GM12891 (cell line): ENCODE measurements around the gene DRC3.
"Not testable (repeated sequence)": the region's sequence is repeated elsewhere in the genome, so short reads cannot be mapped to it uniquely, and the experiment has no call there.

Source experiments
- DNase-seq: peaks from one replicate; pipeline ENCODE4 v3.0.0; 2011; ENCODE audit warnings: low spot score; ENCODE audit not compliant: insufficient read length
- FAIRE-seq: peaks from 2 replicates; lab custom pipeline; 2011; peaks lifted over from hg19 to GRCh38; lab: Jason Lieb, UNC
- PAX5 ChIP-seq: IDR thresholded peaks from 2 replicates; pipeline ENCODE4 v1.6.1; 2011; ENCODE audit warnings: low read length, moderate library complexity, mild to moderate bottlenecking; ENCODE audit not compliant: insufficient read depth, severe bottlenecking
- POLR2A ChIP-seq: IDR thresholded peaks from 2 replicates; pipeline ENCODE4 v1.6.1; 2011; ENCODE audit warnings: low read depth, low read length, control low read depth
- POLR2AphosphoS5 ChIP-seq: IDR thresholded peaks from 2 replicates; pipeline ENCODE4 v1.6.1; 2011; ENCODE audit warnings: low read depth, low read length, control low read depth
- POU2F2 ChIP-seq: IDR thresholded peaks from 2 replicates; pipeline ENCODE4 v1.6.1; 2011; ENCODE audit warnings: low read depth, mild to moderate bottlenecking, control low read depth, low read length, moderate library complexity
- SPI1 ChIP-seq: IDR thresholded peaks from 2 replicates; pipeline ENCODE4 v1.6.1; 2011; ENCODE audit warnings: low read depth, low read length, control low read depth
- TAF1 ChIP-seq: IDR thresholded peaks from 2 replicates; pipeline ENCODE4 v1.6.1; 2011; ENCODE audit warnings: low read depth, low read length, control low read depth

The DRC3 gene

GRCh38 chr17:17950806-17951205 is 21.9 kb upstream of the DRC3 start:
- TF ChIP-seq POLR2AphosphoS5: no peak
- no peak for TF ChIP-seq TAF1
- TF ChIP-seq POLR2A: no peak
- TF ChIP-seq PAX5: no peak
- TF ChIP-seq POU2F2: no peak
- no peak for TF ChIP-seq SPI1
- DNase-seq (no peak), FAIRE-seq (no peak)

GRCh38 chr17:17951524-17951923 is 21.1 kb upstream of the DRC3 start:
- DNase-seq (no peak), FAIRE-seq (no peak)
- TF ChIP-seq POU2F2 (no peak), TAF1 (no peak), POLR2AphosphoS5 (no peak), PAX5 (no peak), SPI1 (no peak), POLR2A (no peak)

- FAIRE-seq (no peak), DNase-seq (no peak)
- no peak for TF ChIP-seq TAF1
- no peak for TF ChIP-seq SPI1
- TF ChIP-seq PAX5: no peak
- TF ChIP-seq POLR2A: no peak
- no peak for TF ChIP-seq POLR2AphosphoS5
- no peak for TF ChIP-seq POU2F2
These were observed 20.0 kb upstream of the DRC3 start for GRCh38 chr17:17952691-17953090.

- TF ChIP-seq SPI1: no peak
- TF ChIP-seq TAF1: no peak
- TF ChIP-seq POU2F2: no peak
- TF ChIP-seq POLR2A: no peak
- no peak for TF ChIP-seq PAX5
- TF ChIP-seq POLR2AphosphoS5: no peak
- FAIRE-seq (no peak), DNase-seq (no peak)
These were observed 18.6 kb upstream of the DRC3 start for GRCh38 chr17:17954079-17954478.

GRCh38 chr17:17955790-17956341 is 16.8 kb upstream of the DRC3 start:
- not testable (repeated sequence) for DNase-seq, FAIRE-seq

GRCh38 chr17:17957584-17957916 is 15.1 kb upstream of the DRC3 start:
- DNase-seq (no peak), FAIRE-seq (peak; percentile 5)
- TF ChIP-seq PAX5 (no peak), POLR2A (no peak), SPI1 (no peak), TAF1 (no peak)

GRCh38 chr17:17958982-17959381 is 13.7 kb upstream of the DRC3 start:
- FAIRE-seq: peak; percentile 68
- TF ChIP-seq PAX5 (no peak), SPI1 (no peak), TAF1 (no peak), POLR2AphosphoS5 (no peak)
- no peak for DNase-seq

- DNase-seq (no peak), FAIRE-seq (no peak)
- TF ChIP-seq POLR2A (no peak), SPI1 (0 out of 2 replicates have a peak, but pooled peaks have one; percentile 17)
These were observed 12.9 kb upstream of the DRC3 start for GRCh38 chr17:17959520-17960361.

- TF ChIP-seq POLR2A: no peak
- TF ChIP-seq PAX5: no peak
- no peak for TF ChIP-seq TAF1
- TF ChIP-seq POLR2AphosphoS5: no peak
- no peak for TF ChIP-seq POU2F2
- no peak for TF ChIP-seq SPI1
- FAIRE-seq (no peak), DNase-seq (no peak)
These were observed 12.1 kb upstream of the DRC3 start for GRCh38 chr17:17960500-17961030.

- DNase-seq: no peak
- TF ChIP-seq SPI1 (no peak), POLR2A (no peak), TAF1 (no peak), PAX5 (no peak), POU2F2 (no peak), POLR2AphosphoS5 (no peak)
- no peak for FAIRE-seq
These were observed 9.6 kb upstream of the DRC3 start for GRCh38 chr17:17963066-17963465.
